Hepatocyte (in vitro differentiated cells): Measurements from ENCODE around the gene KRT86. TPM values are rescaled to one million over a fixed set of nuclear protein-coding genes. Genes with fewer than 3 reads are reported as not detected.

Experiments
- DNase-seq: peaks from one replicate; pipeline ENCODE4 v3.0.0-alpha.2; 2016; ENCODE audit warnings: low spot score
- H2AFZ ChIP-seq: fragments of 200-600 bp; sonication (generic); 2 replicates; pipeline ENCODE4 v1.6.0; 2016; ENCODE audit warnings: antibody characterized with exemption, mild to moderate bottlenecking
- H3K27ac ChIP-seq: fragments of 200-600 bp; sonication (generic); 2 replicates; pipeline ENCODE4 v1.5.1; 2016; ENCODE audit warnings: mild to moderate bottlenecking
- H3K27me3 ChIP-seq: fragments of 200-600 bp; sonication (generic); 2 replicates; pipeline ENCODE4 v1.6.1; 2016
- H3K36me3 ChIP-seq: fragments of 200-600 bp; sonication (generic); replicated peaks from 2 replicates; pipeline ENCODE4 v1.5.1; 2016; ENCODE audit warnings: low read depth; ENCODE audit not compliant: insufficient read depth
- H3K4me1 ChIP-seq: fragments of 200-600 bp; sonication (generic); 2 replicates; pipeline ENCODE4 v1.5.1; 2016; ENCODE audit warnings: mild to moderate bottlenecking, moderate library complexity; ENCODE audit not compliant: insufficient read depth
- H3K4me2 ChIP-seq: fragments of 200-600 bp; sonication (generic); 2 replicates; pipeline ENCODE4 v1.6.0; 2016
- H3K4me3 ChIP-seq: fragments of 200-600 bp; sonication (generic); 2 replicates; pipeline ENCODE4 v1.5.1; 2016; ENCODE audit warnings: mild to moderate bottlenecking
- H3K79me2 ChIP-seq: fragments of 200-600 bp; sonication (generic); 2 replicates; pipeline ENCODE4 v1.6.0; 2017; ENCODE audit warnings: mild to moderate bottlenecking
- H3K9me2 ChIP-seq: fragments of 200-600 bp; sonication (generic); replicated peaks from 2 replicates; pipeline ENCODE4 v1.6.0; 2017; ENCODE audit warnings: mild to moderate bottlenecking; ENCODE audit not compliant: insufficient read depth
- H3K9me3 ChIP-seq: fragments of 200-600 bp; sonication (generic); 2 replicates; pipeline ENCODE4 v1.5.1; 2016; ENCODE audit warnings: low read depth, mild to moderate bottlenecking
- H4K20me1 ChIP-seq: fragments of 200-600 bp; sonication (generic); 2 replicates; pipeline ENCODE4 v1.6.0; 2016; ENCODE audit warnings: mild to moderate bottlenecking; ENCODE audit not compliant: insufficient read depth, poor library complexity, severe bottlenecking
- CTCF ChIP-seq: fragments of 200-600 bp; sonication (generic); IDR thresholded peaks from 2 replicates; pipeline ENCODE4 v1.5.1; 2016; ENCODE audit warnings: antibody characterized with exemption, mild to moderate bottlenecking; ENCODE audit not compliant: poor library complexity
- EZH2 ChIP-seq: fragments of 200-600 bp; sonication (generic); IDR thresholded peaks from 2 replicates; pipeline ENCODE4 v1.6.1; 2016; ENCODE audit warnings: antibody characterized with exemption, mild to moderate bottlenecking, borderline replicate concordance
- EZH2phosphoT487 ChIP-seq: fragments of 200-600 bp; sonication (generic); IDR thresholded peaks from one replicate; pipeline ENCODE4 v1.6.1; 2018; ENCODE audit warnings: antibody characterized with exemption, mild to moderate bottlenecking, low read depth, moderate library complexity; ENCODE audit not compliant: unreplicated experiment, severe bottlenecking
- WGBS: methylation state at CpG from one replicate; pipeline ENCODE4 v1.1.6; 2016; ENCODE audit warnings: low lambda C conversion rate; ENCODE audit errors: missing lambda C conversion rate; 5-methylcytosine and 5-hydroxymethylcytosine counted together
- polyA plus RNA-seq: library from polyadenylated mRNA; unstranded; fragments of >200 nt; fragmentation: Nextera tagmentation; extraction: Ambion mirVana; gene quantifications from 2 replicates; pipeline ENCODE4 v1.2.1, GENCODE V29; 2016
- total RNA-seq: library from RNA; depleted of rRNA; stranded (reverse); fragments of >200 nt; gene quantifications from 2 replicates; pipeline ENCODE4 v1.2.3, GENCODE V29; 2014

KRT86 gene
- total and polyA plus RNA-seq, 2 experiments from 2014 or later, result 0.40 TPM; not detected in 1

GRCh38 chr12:52277486-52278245, 3.2 kb downstream of the KRT86 start:
- H3K4me2 ChIP-seq, result no peak overlapping the region
- TF ChIP-seq CTCF (no peak), EZH2 (no peak), EZH2phosphoT487 (no peak)
- DNase-seq, result no peak
- no peaks in the 10 kb centered on the region for H3K27me3 ChIP-seq
- no peak overlapping the region for H3K27ac ChIP-seq
- H4K20me1 ChIP-seq, result no peaks in the 10 kb centered on the region
- H3K79me2 ChIP-seq, result no peaks in the 10 kb centered on the region
- no peak overlapping the region for H3K4me3 ChIP-seq
- H3K4me1 ChIP-seq, result peaks cover 29% of the 10 kb centered on the region
- H3K9me3 ChIP-seq, result no peaks in the 10 kb centered on the region
- H3K9me2 ChIP-seq, result no peaks in the 10 kb centered on the region
- no peak overlapping the region for H2AFZ ChIP-seq
- 90% methylated on average over 9 of the region's 9 CpGs for WGBS
- H3K36me3 ChIP-seq, result no peaks in the 10 kb centered on the region

GRCh38 chr12:52278575-52279421, 4.4 kb downstream of the KRT86 start:
- H3K4me3 ChIP-seq, result no peak overlapping the region
- H4K20me1 ChIP-seq, result no peaks in the 10 kb centered on the region
- peak; percentile 92 for TF ChIP-seq CTCF
- no peak for TF ChIP-seq EZH2
- TF ChIP-seq EZH2phosphoT487, result no peak
- H3K4me1 ChIP-seq, result peaks cover 29% of the 10 kb centered on the region
- peak overlapping the region; percentile 90 for H3K4me2 ChIP-seq
- peak; percentile 84 for DNase-seq
- peak overlapping the region; percentile 99 for H2AFZ ChIP-seq
- H3K27ac ChIP-seq, result peak overlapping the region; percentile 72
- 25% methylated on average over 30 of the region's 32 CpGs for WGBS
- H3K79me2 ChIP-seq, result no peaks in the 10 kb centered on the region
- no peaks in the 10 kb centered on the region for H3K36me3 ChIP-seq
- H3K9me3 ChIP-seq, result no peaks in the 10 kb centered on the region
- H3K9me2 ChIP-seq, result no peaks in the 10 kb centered on the region
- H3K27me3 ChIP-seq, result no peaks in the 10 kb centered on the region

GRCh38 chr12:52279422-52280318, 5.2 kb downstream of the KRT86 start:
- H2AFZ ChIP-seq, result no peak overlapping the region
- peak overlapping the region; percentile 90 for H3K4me2 ChIP-seq
- H3K79me2 ChIP-seq, result no peaks in the 10 kb centered on the region

More at GRCh38 chr12:52279422-52280318, 5.2 kb downstream of the KRT86 start:
- Histone ChIP-seq H3K4me1 (peaks cover 29% of the 10 kb centered on the region), H4K20me1 (no peaks in the 10 kb centered on the region), H3K9me2 (no peaks in the 10 kb centered on the region), H3K27me3 (no peaks in the 10 kb centered on the region), H3K27ac (peak overlapping the region; percentile 72), H3K9me3 (no peaks in the 10 kb centered on the region), H3K36me3 (no peaks in the 10 kb centered on the region), H3K4me3 (no peak overlapping the region)
- TF ChIP-seq EZH2phosphoT487 (no peak), CTCF (no peak), EZH2 (no peak)
- WGBS, result 90% methylated on average over 14 of the region's 14 CpGs
- no peak for DNase-seq
